Activated T-helper 17 cell treated with anti-CD3 and anti-CD28 coated beads, Interleukin-2, amount 50 U/mL, for 72 hours (primary cell): ENCODE measurements around the gene ZNF212. TPM values are rescaled to one million over a fixed set of nuclear protein-coding genes. Genes with fewer than 3 reads are reported as not detected.
"Not testable (repeated sequence)": the region's sequence is repeated elsewhere in the genome, so short reads cannot be mapped to it uniquely, and the experiment has no call there.

Experiments
- ATAC-seq: fragments of 150-1000 bp; cut with Tn5 transposase; replicated peaks from 2 replicates; pipeline ENCODE4 v1.10.0; 2021; ENCODE audit warnings: mild to moderate bottlenecking, moderate library complexity
- H3K27ac Mint-ChIP-seq: one replicate; pipeline ENCODE4 v1.8.0; 2022; ENCODE audit warnings: mixed read lengths
- H3K27me3 Mint-ChIP-seq: one replicate; pipeline ENCODE4 v1.8.0; 2022; ENCODE audit warnings: mixed read lengths
- H3K36me3 Mint-ChIP-seq: one replicate; pipeline ENCODE4 v1.8.0; 2022; ENCODE audit warnings: low read depth, mild to moderate bottlenecking, mixed read lengths
- H3K4me1 Mint-ChIP-seq: one replicate; pipeline ENCODE4 v1.8.0; 2022; ENCODE audit warnings: mixed read lengths
- H3K4me3 Mint-ChIP-seq: one replicate; pipeline ENCODE4 v1.8.0; 2022; ENCODE audit warnings: mild to moderate bottlenecking, mixed read lengths
- H3K9me3 Mint-ChIP-seq: one replicate; pipeline ENCODE4 v1.8.0; 2022; ENCODE audit warnings: mixed read lengths
- total RNA-seq, 2 donors: library from RNA; stranded (reverse); gene quantifications; one replicate each; pipeline ENCODE4 v1.2.3, GENCODE V29; 2022

ZNF212 gene
- total RNA-seq, 2 donors from 2014 or later, result 9.3 to 19.5 TPM

DNA sequence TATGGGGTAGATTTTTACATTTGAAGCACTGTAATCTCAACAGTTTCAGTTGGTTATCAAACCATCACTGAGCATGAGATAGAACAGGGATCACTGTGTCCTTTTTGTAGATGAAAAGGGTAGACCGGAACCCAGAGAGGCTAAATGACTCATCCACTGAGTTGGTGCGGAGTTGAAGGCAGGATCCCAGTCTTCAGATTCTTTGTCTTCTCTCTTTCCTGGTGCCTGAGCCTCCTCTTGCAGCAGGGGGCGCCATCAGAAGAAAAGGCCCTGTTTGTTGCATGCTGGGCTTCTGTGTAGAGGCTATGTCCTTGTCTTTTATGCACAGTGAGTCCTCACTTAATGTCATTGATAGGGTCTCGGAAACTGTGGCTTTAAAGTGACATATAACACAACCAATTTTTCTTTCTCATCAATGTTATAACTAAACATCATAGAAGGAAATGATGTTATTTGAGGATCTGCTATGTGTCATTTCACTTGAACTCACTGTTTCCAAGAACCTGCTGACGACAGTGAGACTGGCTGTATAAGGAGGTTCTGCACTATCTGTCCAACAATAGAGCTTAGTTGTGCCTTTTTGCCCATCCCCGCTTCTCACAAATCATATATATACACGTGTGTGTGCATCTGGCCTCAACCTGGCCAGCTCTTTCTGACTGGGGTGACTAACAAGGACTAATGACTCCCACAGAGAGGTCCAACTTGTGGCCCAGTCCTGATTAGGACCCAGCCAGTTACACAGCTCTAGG, 29.8 kb upstream of the ZNF212 start:
- Mint-ChIP-seq H3K4me1 (peaks cover 24% of the 10 kb centered on the region), H3K9me3 (no peaks in the 10 kb centered on the region), H3K36me3 (peaks cover 96% of the 10 kb centered on the region), H3K4me3 (peak overlapping the region; percentile 79), H3K27me3 (no peaks in the 10 kb centered on the region), H3K27ac (peak overlapping the region; percentile 99)
- peak; percentile 83 for ATAC-seq

GRCh38 chr7:149210551-149210950, 28.9 kb upstream of the ZNF212 start:
- ATAC-seq, result no peak
- Mint-ChIP-seq H3K9me3 (no peaks in the 10 kb centered on the region), H3K27ac (peak overlapping the region; percentile 99), H3K4me3 (peak overlapping the region; percentile 79), H3K36me3 (peaks cover 98% of the 10 kb centered on the region), H3K4me1 (peaks cover 22% of the 10 kb centered on the region), H3K27me3 (no peaks in the 10 kb centered on the region)

DNA sequence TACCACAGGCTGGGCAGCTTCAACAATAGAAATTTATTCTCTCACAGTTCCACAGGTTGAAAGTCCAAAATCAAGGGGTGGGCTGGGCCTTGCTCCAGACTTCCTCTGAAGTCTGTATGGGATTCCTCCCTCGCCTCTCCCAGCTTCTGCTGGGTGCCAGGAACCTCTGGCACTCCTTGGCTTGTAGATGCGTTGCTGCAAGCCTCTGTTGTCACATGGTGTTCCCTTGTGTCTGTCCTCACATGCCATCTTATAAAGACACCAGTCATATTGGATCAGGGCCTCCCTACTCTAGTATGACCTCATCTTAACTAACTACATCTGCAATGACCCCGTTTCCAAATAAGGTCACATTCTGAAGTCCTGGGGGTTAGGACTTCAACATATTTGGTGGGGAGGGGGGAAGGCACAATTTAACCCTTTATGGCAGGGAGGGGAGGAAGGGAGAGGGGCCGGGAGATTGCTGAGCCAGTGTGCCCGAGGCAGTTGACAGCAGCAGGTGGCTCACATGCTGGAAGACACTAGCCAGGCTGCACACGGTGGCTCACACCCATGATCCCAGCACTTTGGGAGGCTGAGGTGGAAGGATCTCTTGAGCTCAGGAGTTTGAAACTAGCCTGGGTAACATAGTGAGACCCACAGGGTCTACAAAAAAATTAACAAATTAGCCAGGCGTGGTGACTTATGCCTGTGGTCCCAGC, 25.3 kb upstream of the ZNF212 start:
- H3K27me3 Mint-ChIP-seq, result no peaks in the 10 kb centered on the region
- H3K4me1 Mint-ChIP-seq, result peaks cover 13% of the 10 kb centered on the region
- no peak for ATAC-seq
- H3K27ac Mint-ChIP-seq, result peak overlapping the region; percentile 71
- no peaks in the 10 kb centered on the region for H3K9me3 Mint-ChIP-seq
- peak overlapping the region; percentile 15 for H3K4me3 Mint-ChIP-seq
- H3K36me3 Mint-ChIP-seq, result peaks cover 100% of the 10 kb centered on the region

- H3K9me3 Mint-ChIP-seq, result no peaks in the 10 kb centered on the region
- H3K4me1 Mint-ChIP-seq, result peaks cover 11% of the 10 kb centered on the region
- peak overlapping the region; percentile 19 for H3K27ac Mint-ChIP-seq
- H3K36me3 Mint-ChIP-seq, result peaks cover 100% of the 10 kb centered on the region
- H3K27me3 Mint-ChIP-seq, result no peaks in the 10 kb centered on the region
- H3K4me3 Mint-ChIP-seq, result no peak overlapping the region
- no peak for ATAC-seq
These were observed 23.0 kb upstream of the ZNF212 start for GRCh38 chr7:149216402-149216801.

DNA sequence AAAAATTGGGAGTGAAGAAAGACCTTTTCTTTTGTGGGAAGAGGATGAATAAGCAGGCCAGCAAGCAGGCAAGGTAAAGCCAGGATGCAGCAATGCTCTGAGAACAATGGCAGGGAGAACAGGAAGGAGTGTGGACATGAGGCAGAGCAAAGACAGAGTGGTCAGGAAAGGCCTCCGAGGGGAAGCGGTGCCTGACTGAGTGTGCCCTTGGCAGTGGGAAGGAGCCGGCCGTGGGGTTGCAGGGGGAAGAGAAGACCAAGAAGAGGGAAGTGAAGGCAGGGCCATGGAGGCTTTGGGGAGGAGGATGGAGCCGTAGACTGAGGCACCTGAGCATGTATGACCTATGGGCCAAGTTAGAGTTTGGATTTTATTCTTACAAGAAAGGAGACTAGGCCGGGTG, 21.9 kb upstream of the ZNF212 start:
- H3K27me3 Mint-ChIP-seq, result no peaks in the 10 kb centered on the region
- no peak for ATAC-seq
- no peak overlapping the region for H3K4me3 Mint-ChIP-seq
- H3K27ac Mint-ChIP-seq, result peak overlapping the region; percentile 35
- peaks cover 100% of the 10 kb centered on the region for H3K36me3 Mint-ChIP-seq
- no peaks in the 10 kb centered on the region for H3K9me3 Mint-ChIP-seq
- peaks cover 14% of the 10 kb centered on the region for H3K4me1 Mint-ChIP-seq

- ATAC-seq, result no peak
- Mint-ChIP-seq H3K36me3 (peaks cover 96% of the 10 kb centered on the region), H3K9me3 (no peaks in the 10 kb centered on the region), H3K27me3 (no peaks in the 10 kb centered on the region), H3K4me1 (peaks cover 14% of the 10 kb centered on the region), H3K4me3 (no peak overlapping the region), H3K27ac (peak overlapping the region; percentile 63)
These were observed 20.7 kb upstream of the ZNF212 start for GRCh38 chr7:149218469-149219420.

DNA sequence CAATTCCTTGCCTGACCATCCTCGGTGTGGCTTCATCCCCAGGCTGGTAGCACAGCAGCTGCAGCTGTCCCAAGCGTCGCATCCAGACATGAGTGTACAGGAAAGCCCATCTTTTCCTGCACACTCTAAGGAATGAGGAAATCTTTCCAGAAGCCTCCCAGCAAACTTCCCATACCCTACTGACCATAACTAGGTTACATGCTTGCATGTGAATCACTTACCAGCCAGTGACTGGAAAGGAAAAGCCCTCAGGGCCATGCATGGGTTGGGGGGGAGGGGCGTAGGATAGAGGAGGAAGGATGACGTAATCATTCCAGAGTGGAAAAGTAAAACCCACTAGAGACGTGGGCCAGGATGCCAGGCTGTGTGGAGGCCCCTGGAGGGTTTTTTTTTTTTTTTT, 18.9 kb upstream of the ZNF212 start:
- Mint-ChIP-seq H3K36me3 (peaks cover 88% of the 10 kb centered on the region), H3K27me3 (no peaks in the 10 kb centered on the region), H3K4me1 (peaks cover 14% of the 10 kb centered on the region)

GRCh38 chr7:149223176-149223575, 16.3 kb upstream of the ZNF212 start:
- H3K9me3 Mint-ChIP-seq, result no peaks in the 10 kb centered on the region
- no peak overlapping the region for H3K4me3 Mint-ChIP-seq
- no peak for ATAC-seq
- peaks cover 14% of the 10 kb centered on the region for H3K4me1 Mint-ChIP-seq
- H3K36me3 Mint-ChIP-seq, result peaks cover 72% of the 10 kb centered on the region
- no peak overlapping the region for H3K27ac Mint-ChIP-seq
- no peaks in the 10 kb centered on the region for H3K27me3 Mint-ChIP-seq

More for the DNA sequence above, 18.9 kb upstream of the ZNF212 start:
- no peaks in the 10 kb centered on the region for H3K9me3 Mint-ChIP-seq
- no peak overlapping the region for H3K27ac Mint-ChIP-seq
- no peak overlapping the region for H3K4me3 Mint-ChIP-seq
- no peak for ATAC-seq

GRCh38 chr7:149223761-149224160, 15.7 kb upstream of the ZNF212 start:
- Mint-ChIP-seq H3K27ac (no peak overlapping the region), H3K36me3 (peaks cover 67% of the 10 kb centered on the region)
- no peak for ATAC-seq

GRCh38 chr7:149224352-149224751, 15.1 kb upstream of the ZNF212 start:
- H3K4me1 Mint-ChIP-seq, result peaks cover 11% of the 10 kb centered on the region
- no peaks in the 10 kb centered on the region for H3K27me3 Mint-ChIP-seq
- no peaks in the 10 kb centered on the region for H3K9me3 Mint-ChIP-seq
- no peak overlapping the region for H3K4me3 Mint-ChIP-seq
- H3K36me3 Mint-ChIP-seq, result peaks cover 61% of the 10 kb centered on the region
- no peak overlapping the region for H3K27ac Mint-ChIP-seq
- ATAC-seq, result no peak

More at GRCh38 chr7:149223761-149224160, 15.7 kb upstream of the ZNF212 start:
- peaks cover 14% of the 10 kb centered on the region for H3K4me1 Mint-ChIP-seq
- no peaks in the 10 kb centered on the region for H3K9me3 Mint-ChIP-seq
- H3K27me3 Mint-ChIP-seq, result no peaks in the 10 kb centered on the region
- no peak overlapping the region for H3K4me3 Mint-ChIP-seq

DNA sequence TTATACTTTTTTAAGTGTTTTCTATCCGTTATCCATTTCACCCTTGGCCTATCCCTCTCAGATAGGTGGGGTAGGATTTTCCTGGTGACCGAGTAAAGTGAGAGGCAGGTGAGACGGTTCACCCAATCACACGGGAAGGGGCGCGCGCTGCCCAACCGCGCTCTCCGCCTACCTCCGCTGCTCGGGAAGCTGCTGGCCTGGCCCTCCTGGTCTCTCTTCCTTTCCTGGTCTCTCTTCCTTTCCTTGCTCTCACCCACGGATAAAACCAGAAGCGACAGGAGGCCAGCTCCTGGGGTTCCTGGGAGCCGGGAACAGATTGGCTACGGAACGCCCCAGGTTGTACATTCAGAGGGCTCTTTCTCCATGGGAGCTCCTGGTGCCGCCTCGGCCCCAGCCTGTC, 14.3 kb upstream of the ZNF212 start:
- Mint-ChIP-seq H3K9me3 (no peaks in the 10 kb centered on the region), H3K27ac (peak overlapping the region; percentile 66), H3K27me3 (no peaks in the 10 kb centered on the region), H3K4me3 (no peak overlapping the region), H3K36me3 (peaks cover 53% of the 10 kb centered on the region), H3K4me1 (peaks cover 12% of the 10 kb centered on the region)
- ATAC-seq, result no peak

DNA sequence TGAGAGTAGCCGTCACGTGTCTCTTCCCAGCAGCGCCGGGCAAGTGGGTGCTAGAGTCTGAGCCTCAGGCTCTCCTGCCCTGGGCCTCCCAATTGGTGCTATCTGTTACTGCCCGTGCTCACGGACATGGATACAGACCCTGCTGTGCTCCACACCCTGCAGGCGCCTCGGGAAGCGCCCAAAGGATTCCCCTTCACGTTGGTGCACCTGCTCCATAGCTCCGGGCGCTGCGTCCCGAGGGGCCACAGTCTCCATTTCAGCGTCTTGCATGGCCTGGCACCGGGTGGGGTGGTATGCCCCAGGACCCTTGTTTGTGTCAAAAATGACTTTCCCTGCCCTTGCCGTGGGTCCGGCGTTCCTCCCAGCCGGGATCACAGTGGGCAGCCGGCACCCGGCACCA, 13.8 kb upstream of the ZNF212 start:
- Mint-ChIP-seq H3K4me3 (no peak overlapping the region), H3K4me1 (peaks cover 12% of the 10 kb centered on the region), H3K27me3 (no peaks in the 10 kb centered on the region), H3K36me3 (peaks cover 48% of the 10 kb centered on the region), H3K27ac (peak overlapping the region; percentile 66), H3K9me3 (no peaks in the 10 kb centered on the region)
- ATAC-seq, result peak; percentile 12

GRCh38 chr7:149226366-149226765, 13.1 kb upstream of the ZNF212 start:
- not testable (repeated sequence) for H3K9me3 Mint-ChIP-seq, H3K27me3 Mint-ChIP-seq

DNA sequence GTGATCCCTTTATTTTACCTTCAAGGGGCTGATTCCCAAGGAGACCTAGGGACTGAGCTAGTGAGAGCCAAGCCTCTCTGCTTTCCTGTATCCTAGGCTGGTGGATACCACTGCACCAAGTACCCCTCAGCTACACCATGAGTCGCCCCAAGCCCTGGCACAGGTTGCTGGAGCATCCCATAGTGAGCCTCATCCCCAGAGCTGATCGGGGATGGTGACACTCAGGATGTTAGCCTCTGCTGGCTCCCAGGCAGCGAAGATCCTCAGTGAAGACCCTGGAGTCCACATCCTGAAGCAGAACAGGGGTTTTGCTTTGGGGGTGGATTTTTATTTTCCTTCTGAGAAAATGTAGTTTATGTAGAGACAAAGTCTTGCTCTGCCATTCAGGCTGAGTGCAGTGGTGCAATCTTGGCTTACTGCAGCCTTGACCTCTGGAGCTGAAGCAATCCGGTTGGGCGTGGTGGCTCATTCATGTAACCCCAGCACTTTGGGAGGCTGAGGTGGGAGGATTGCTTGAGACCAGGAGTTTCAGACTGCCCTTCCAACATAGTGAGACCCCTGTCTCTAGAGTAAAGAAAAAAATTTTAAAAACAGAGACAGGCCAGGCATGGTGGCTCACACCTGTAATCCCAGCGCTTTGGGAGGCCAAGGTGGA, 12.5 kb upstream of the ZNF212 start:
- Mint-ChIP-seq H3K4me1 (peaks cover 6% of the 10 kb centered on the region), H3K27me3 (no peaks in the 10 kb centered on the region), H3K27ac (peak overlapping the region; percentile 65), H3K36me3 (peaks cover 34% of the 10 kb centered on the region), H3K9me3 (no peaks in the 10 kb centered on the region), H3K4me3 (no peak overlapping the region)
- peak; percentile 9 for ATAC-seq

More at GRCh38 chr7:149226366-149226765, 13.1 kb upstream of the ZNF212 start:
- H3K27ac Mint-ChIP-seq, result peak overlapping the region; percentile 65
- peaks cover 40% of the 10 kb centered on the region for H3K36me3 Mint-ChIP-seq
- not testable (repeated sequence) for H3K4me1 Mint-ChIP-seq, ATAC-seq, H3K4me3 Mint-ChIP-seq
